Measurements from ENCODE around the gene CBLB. TPM values are rescaled to one million over a fixed set of nuclear protein-coding genes. Genes with fewer than 3 reads are reported as not detected.

CBLB gene
- total and polyA plus RNA-seq, 9 of the 15 experiments (the other 6 are each of a cell fraction or from before 2014, with no cell fraction given) = 1.8 to 8.1 (median 5.3) TPM

GRCh38 chr3:105829871-105830622 is 38.8 kb downstream of the CBLB start:
- Histone ChIP-seq H3K27ac (ENCODE audit: extremely low read depth, low read depth, low read length) (no peak overlapping the region), H3K4me2 (ENCODE audit: insufficient read depth, low read length) (no peak overlapping the region), H3K9me1 (ENCODE audit: control insufficient read depth, insufficient read depth, low read length) (no peaks in the 10 kb centered on the region), H2AFZ (ENCODE audit: low read depth, low read length) (no peak overlapping the region), H3K9me3 (replicated peaks; ENCODE audit: control insufficient read depth, insufficient read depth, low read depth, low read length) (no peaks in the 10 kb centered on the region), H4K20me1 (replicated peaks; ENCODE audit: control insufficient read depth, insufficient read depth, low read length) (no peaks in the 10 kb centered on the region), H3K4me3 (no peak overlapping the region), H3K4me1 (replicated peaks in 1 of 2; ENCODE audit: control insufficient read depth in 2 of 2, insufficient read depth in 2 of 2, low read length in 2 of 2) (peaks cover 0 to 7% of the 10 kb centered on the region in 2 experiments; a peak in 1 of 5 replicates), H3K9ac (ENCODE audit: insufficient read depth in 1 of 2, low read depth in 2 of 2, low read length in 2 of 2) (no peak overlapping the region), H3K36me3 (ENCODE audit: control insufficient read depth, insufficient read depth, low read length) (no peaks in the 10 kb centered on the region), H3K27me3 (ENCODE audit: control insufficient read depth in 2 of 2, insufficient read depth in 2 of 2, low read length in 2 of 2) (no peaks in the 10 kb centered on the region), H3K79me2 (ENCODE audit: control insufficient read depth, insufficient read depth, low read length) (no peaks in the 10 kb centered on the region)
- ATAC-seq (no peak), FAIRE-seq (no peak), DNase-seq (ENCODE audit: extremely low read depth in 1 of 4, low spot score in 3 of 4) (no peak)
- BruUV-seq (replicated peaks) = no TSS peak
- in situ Hi-C loops (cut with MboI) = no loop called here
- ChIA-PET POLR2A (interaction anchor here (1.2 kb wide), 1 partner anchor 12 kb away, joined by 3 read pairs; no protein-coding TSS in a partner anchor), CTCF (ENCODE audit: low intra/inter-chr PET ratio) (no interaction called here)
- intact Hi-C loops (cut with micrococcal nuclease) = no loop called here
- 72% methylated on average over 4 of the region's 4 CpGs for WGBS (ENCODE audit: insufficient coverage, low coverage, missing lambda C conversion rate)
- TF ChIP-seq ZNF584 (CRISPR knock-in tag; IDR thresholded peaks at IDR 0.05; ENCODE audit: low read depth) (no peak), PTBP1 (IDR thresholded peaks at IDR 0.05; ENCODE audit: low read depth, low read length) (no peak), MAFK (IDR thresholded peaks at IDR 0.05; ENCODE audit: low read length) (peak; percentile 91), NCOR1 (IDR thresholded peaks at IDR 0.05) (no peak), THAP7 (CRISPR knock-in tag; IDR thresholded peaks at IDR 0.05) (no peak), MAFG (tag; conservative IDR thresholded peaks at IDR 0.05) (peak; percentile 78), RBM22 (IDR thresholded peaks at IDR 0.05; ENCODE audit: low read depth, low read length, poor library complexity, severe bottlenecking) (no peak), CTBP1 (IDR thresholded peaks at IDR 0.05; ENCODE audit: borderline replicate concordance) (no peak), TAF7 (tag; IDR thresholded peaks at IDR 0.05) (no peak), MAFF (IDR thresholded peaks at IDR 0.05; ENCODE audit: low read length) (peak; percentile 88), SLC30A9 (CRISPR knock-in tag; IDR thresholded peaks at IDR 0.05) (no peak), C11orf30 (IDR thresholded peaks at IDR 0.05; ENCODE audit: low read depth) (peak; percentile 81), CTCFL (IDR thresholded peaks at IDR 0.05; ENCODE audit: borderline replicate concordance, insufficient read depth, low read depth, low read length, poor library complexity, severe bottlenecking) (no peak), ZNF79 (CRISPR knock-in tag; IDR thresholded peaks at IDR 0.05; ENCODE audit: low read depth) (no peak), ZNF316 (IDR thresholded peaks at IDR 0.05) (peak; percentile 89), SP2 (IDR thresholded peaks at IDR 0.05; ENCODE audit: extremely low read depth, low read depth, low read length, poor library complexity, severe bottlenecking) (no peak)

Data from K562 (cell line).